ENCODE measurements around the gene TTC31.
"Not testable (repeated sequence)": the region's sequence is repeated elsewhere in the genome, so short reads cannot be mapped to it uniquely, and the experiment has no call there.

The TTC31 gene

DNA sequence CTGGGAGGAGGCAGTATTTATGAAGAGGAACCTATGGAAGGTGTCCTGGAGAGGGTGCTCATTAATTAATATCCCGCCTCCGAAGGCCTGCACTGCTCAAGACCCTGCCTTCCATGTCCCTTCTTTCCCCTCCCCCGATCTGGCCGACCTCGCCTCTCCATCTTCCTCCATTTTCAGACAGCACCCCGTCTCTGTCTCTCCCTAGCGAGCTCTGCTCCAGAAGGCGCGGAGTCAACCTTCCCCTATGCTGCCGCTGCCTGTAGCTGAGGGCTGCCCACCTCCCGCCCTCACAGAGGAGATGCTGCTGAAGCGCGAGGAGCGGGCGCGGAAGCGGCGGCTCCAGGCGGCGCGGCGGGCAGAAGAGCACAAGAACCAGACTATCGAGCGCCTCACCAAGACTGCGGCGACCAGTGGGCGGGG is 25.7 kb upstream of the TTC31 start:
- POLR2A ChIA-PET, result interaction anchor here (0.6 to 1.7 kb wide), 4 partner anchors 10 to 74 kb away, joined by 3 to 8 read pairs (median 6); partner anchors contain the start of genes AUP1 and HTRA2

DNA sequence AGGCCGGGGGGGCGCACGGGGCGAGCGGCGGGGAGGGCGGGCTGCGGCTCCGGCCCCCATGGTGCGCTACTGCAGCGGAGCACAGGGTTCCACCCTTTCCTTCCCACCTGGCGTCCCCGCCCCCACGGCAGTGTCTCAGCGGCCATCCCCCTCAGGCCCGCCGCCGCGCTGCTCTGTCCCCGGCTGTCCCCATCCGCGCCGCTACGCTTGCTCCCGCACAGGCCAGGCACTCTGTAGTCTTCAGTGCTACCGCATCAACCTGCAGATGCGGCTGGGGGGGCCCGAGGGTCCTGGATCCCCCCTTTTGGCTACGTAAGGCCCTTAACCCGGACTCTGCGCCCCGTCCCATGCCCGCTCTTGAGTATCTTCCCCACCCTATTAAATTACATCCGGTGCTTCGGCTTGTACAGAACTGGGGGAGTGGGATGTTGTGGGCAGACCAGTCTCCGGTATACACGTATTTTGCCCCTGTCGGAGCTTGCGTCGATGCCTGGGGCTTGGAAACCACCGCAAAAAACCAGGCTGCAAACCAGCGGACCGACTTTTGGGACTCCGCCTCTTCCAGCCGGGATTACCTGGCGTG is 25.2 kb upstream of the TTC31 start:
- POLR2A ChIA-PET, result interaction anchor here (0.6 to 1.7 kb wide), 10 partner anchors 9 to 73 kb away, joined by 3 to 8 read pairs (median 6); partner anchors contain the start of genes AUP1, HTRA2 and MRPL53

More for the DNA sequence above, 25.7 kb upstream of the TTC31 start:
- TF ChIP-seq, protein P1, sequence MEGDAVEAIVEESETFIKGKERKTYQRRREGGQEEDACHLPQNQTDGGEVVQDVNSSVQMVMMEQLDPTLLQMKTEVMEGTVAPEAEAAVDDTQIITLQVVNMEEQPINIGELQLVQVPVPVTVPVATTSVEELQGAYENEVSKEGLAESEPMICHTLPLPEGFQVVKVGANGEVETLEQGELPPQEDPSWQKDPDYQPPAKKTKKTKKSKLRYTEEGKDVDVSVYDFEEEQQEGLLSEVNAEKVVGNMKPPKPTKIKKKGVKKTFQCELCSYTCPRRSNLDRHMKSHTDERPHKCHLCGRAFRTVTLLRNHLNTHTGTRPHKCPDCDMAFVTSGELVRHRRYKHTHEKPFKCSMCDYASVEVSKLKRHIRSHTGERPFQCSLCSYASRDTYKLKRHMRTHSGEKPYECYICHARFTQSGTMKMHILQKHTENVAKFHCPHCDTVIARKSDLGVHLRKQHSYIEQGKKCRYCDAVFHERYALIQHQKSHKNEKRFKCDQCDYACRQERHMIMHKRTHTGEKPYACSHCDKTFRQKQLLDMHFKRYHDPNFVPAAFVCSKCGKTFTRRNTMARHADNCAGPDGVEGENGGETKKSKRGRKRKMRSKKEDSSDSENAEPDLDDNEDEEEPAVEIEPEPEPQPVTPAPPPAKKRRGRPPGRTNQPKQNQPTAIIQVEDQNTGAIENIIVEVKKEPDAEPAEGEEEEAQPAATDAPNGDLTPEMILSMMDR (IDR thresholded peaks at IDR 0.05; ENCODE audit: control extremely low read depth, extremely low read depth, low read depth, missing control alignments), result no peak
- CTCF ChIA-PET, result interaction anchor here (1.0 to 4.5 kb wide), 6 partner anchors 17 to 128 kb away, joined by 3 to 29 read pairs (median 5); partner anchors contain the start of genes CCDC142, MRPL53 and TTC31
- DNase-seq (ENCODE audit: extremely low spot score), result no peak

DNA sequence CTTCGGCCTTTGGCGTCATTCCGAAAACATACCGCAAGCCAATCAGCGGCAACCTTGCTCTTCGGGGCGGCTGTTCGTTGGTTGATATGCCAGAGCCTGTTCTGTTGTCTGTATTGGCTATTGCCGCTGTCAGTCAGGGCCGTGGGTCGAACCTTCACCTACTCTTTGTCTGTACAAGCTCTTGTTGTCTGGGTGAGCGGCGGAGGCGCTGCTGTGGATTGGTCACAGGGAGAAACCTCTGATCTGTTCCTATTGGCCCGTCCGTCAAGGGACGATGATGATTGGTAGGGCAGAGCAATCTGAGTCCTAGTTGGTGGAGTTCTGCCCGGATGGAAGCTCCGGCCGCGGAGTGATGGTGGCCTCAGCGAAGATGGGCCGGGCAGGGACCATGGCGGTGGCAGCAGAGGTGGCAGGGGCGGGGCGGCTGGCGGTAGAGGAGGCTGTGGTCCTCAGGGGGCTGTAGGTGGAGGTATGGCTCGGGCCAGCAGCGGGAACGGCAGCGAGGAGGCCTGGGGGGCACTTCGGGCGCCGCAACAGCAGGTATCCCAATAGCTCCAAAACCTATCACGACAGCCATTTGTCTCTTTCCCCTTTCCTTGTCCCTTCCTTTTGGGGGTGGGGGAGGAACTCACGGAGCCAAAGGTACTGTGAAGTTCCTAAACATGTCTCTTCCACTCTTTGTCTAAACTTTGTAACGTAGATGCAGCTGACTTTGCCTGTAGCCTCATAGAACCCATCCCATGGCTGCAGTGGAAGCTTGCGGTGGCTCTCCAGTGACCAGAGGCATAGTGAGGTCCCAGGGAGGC is 24.5 kb upstream of the TTC31 start, which contains the start of gene WBP1:
Gene WBP1 (plus strand): TSS at position 307 of the 806 bp plus-strand sequence. CDS start 165 bp downstream, at position 472.
- TF ChIP-seq, protein P1 (IDR thresholded peaks at IDR 0.05; ENCODE audit: control extremely low read depth, extremely low read depth, low read depth, missing control alignments), result no peak
- peak; percentile 95 for DNase-seq (ENCODE audit: extremely low spot score)
- ChIA-PET POLR2A (interaction anchor here (1.0 to 1.7 kb wide), 10 partner anchors 9 to 72 kb away, joined by 3 to 8 read pairs (median 4); partner anchors contain the start of genes AUP1, HTRA2 and MRPL53), CTCF (interaction anchor here (0.9 to 4.5 kb wide), 7 partner anchors 9 to 129 kb away, joined by 3 to 29 read pairs (median 4); partner anchors contain the start of genes AUP1, CCDC142, HTRA2 and MRPL53)

More for the DNA sequence above, 25.2 kb upstream of the TTC31 start:
- TF ChIP-seq, protein P1 (IDR thresholded peaks at IDR 0.05; ENCODE audit: control extremely low read depth, extremely low read depth, low read depth, missing control alignments), result no peak
- CTCF ChIA-PET, result interaction anchor here (1.0 to 4.5 kb wide), 7 partner anchors 16 to 130 kb away, joined by 3 to 29 read pairs (median 4); partner anchors contain the start of genes AUP1, CCDC142, HTRA2 and MRPL53
- peak; percentile 80 for DNase-seq (ENCODE audit: extremely low spot score)

DNA sequence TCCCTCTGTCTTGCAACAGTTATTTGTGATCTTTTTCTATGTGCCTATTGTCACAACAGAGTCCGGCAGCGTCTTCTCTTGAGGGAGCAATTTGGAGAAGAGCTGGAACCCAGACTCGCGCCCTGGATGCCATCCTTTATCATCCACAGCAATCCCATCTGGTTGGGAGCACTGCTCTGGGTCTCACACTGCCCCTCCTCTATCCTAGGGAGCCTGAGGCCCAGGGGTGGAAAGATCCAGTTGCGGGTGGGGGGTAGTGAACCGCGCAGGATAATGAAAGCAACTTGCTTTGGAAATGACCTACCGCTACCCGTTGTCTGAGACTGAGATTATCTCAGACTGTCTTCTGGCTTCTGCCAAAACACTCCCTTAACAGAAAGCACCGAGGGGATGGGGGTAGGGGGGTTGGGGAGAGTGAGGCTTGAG is 23.9 kb upstream of the TTC31 start:
- ChIA-PET POLR2A (interaction anchor here (1.0 to 1.7 kb wide), 8 partner anchors 8 to 72 kb away, joined by 3 to 8 read pairs (median 6); partner anchors contain the start of genes AUP1, HTRA2 and MRPL53), CTCF (interaction anchor here (0.9 to 4.5 kb wide), 5 partner anchors 8 to 129 kb away, joined by 3 to 29 read pairs (median 5); partner anchors contain the start of genes AUP1, CCDC142, HTRA2 and MRPL53)
- no peak for DNase-seq (ENCODE audit: extremely low spot score)
- TF ChIP-seq, protein P1 (IDR thresholded peaks at IDR 0.05; ENCODE audit: control extremely low read depth, extremely low read depth, low read depth, missing control alignments), result no peak

DNA sequence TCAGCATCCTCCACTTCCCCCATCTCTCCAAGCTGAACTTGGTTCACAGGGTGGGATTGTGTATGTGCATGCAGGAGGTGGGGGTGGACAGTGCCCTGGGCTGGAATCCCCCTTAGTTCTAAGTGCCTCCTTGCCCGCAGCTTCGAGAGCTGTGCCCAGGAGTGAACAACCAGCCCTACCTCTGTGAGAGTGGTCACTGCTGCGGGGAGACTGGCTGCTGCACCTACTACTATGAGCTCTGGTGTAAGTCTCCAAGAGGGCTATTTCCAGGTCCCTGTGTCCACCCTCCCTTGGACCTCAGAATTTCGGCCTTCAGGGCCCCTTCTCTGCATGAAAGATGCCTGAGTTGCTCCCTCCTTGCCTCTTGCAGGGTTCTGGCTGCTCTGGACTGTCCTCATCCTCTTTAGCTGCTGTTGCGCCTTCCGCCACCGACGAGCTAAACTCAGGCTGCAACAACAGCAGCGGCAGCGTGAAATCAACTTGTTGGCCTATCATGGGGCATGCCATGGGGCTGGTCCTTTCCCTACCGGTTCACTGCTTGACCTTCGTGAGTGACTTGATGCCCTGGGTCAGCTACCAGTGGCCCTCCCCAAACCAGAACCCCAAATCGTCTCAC is 23.3 kb upstream of the TTC31 start:
- CTCF ChIA-PET, result interaction anchor here (0.8 to 4.5 kb wide), 5 partner anchors 7 to 128 kb away, joined by 3 to 29 read pairs (median 5); partner anchors contain the start of genes CCDC142, MRPL53 and TTC31
- DNase-seq (ENCODE audit: extremely low spot score); POLR2A ChIA-PET: not testable (repeated sequence)

DNA sequence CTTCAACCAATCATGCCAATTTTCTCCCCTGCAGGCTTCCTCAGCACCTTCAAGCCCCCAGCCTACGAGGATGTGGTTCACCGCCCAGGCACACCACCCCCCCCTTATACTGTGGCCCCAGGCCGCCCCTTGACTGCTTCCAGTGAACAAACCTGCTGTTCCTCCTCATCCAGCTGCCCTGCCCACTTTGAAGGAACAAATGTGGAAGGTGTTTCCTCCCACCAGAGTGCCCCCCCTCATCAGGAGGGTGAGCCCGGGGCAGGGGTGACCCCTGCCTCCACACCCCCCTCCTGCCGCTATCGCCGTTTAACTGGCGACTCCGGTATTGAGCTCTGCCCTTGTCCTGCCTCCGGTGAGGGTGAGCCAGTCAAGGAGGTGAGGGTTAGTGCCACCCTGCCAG is 22.7 kb upstream of the TTC31 start:
- CTCF ChIA-PET, result interaction anchor here (0.7 to 4.4 kb wide), 3 partner anchors 15 to 23 kb away, joined by 3 to 29 read pairs (median 5); partner anchors contain the start of genes CCDC142 and TTC31
- POLR2A ChIA-PET; DNase-seq (ENCODE audit: extremely low spot score): not testable (repeated sequence)

Data from GM10248 (cell line).